Colonic mucosa (tissue), 4 donors: ENCODE results near the gene OR7A5. TPM values are rescaled to one million over a fixed set of nuclear protein-coding genes. Genes with fewer than 3 reads are reported as not detected.
A peak's percentile ranks its signal among the peaks of the same experiment; 100 is the strongest.

Experiments
- DNase-seq: peaks from one replicate; pipeline ENCODE4 v3.0.0-alpha.2; 2020
- H3K27ac ChIP-seq: fragments of 200-600 bp; one replicate; pipeline ENCODE4 v1.8.0; 2021
- H3K27me3 ChIP-seq: fragments of 200-600 bp; one replicate; pipeline ENCODE4 v1.8.0; 2021
- H3K36me3 ChIP-seq: fragments of 200-600 bp; one replicate; pipeline ENCODE4 v1.8.0; 2021
- H3K4me1 ChIP-seq: fragments of 200-600 bp; one replicate; pipeline ENCODE4 v1.8.0; 2021; ENCODE audit warnings: mild to moderate bottlenecking
- H3K4me3 ChIP-seq: fragments of 200-600 bp; one replicate; pipeline ENCODE4 v1.8.0; 2021
- H3K9ac ChIP-seq, 2 donors: one replicate each; pipeline ENCODE4 v1.7.0; 2013; ENCODE audit warnings: control low read depth in 2 of 2, low read depth in 2 of 2, low read length in 2 of 2
- H3K9me3 ChIP-seq: fragments of 200-600 bp; one replicate; pipeline ENCODE4 v1.8.0; 2021
- CTCF ChIP-seq: fragments of 200-600 bp; IDR thresholded peaks from one replicate; pipeline ENCODE4 v1.8.0; 2022; ENCODE audit warnings: antibody characterized with exemption, mild to moderate bottlenecking
- intact Hi-C: fragments of 100-400 bp; cut with DNase I; formaldehyde crosslinking; loops from one replicate; pipeline ENCODE4 v1.14.1; 2022
- total RNA-seq, 2 donors: library from RNA; stranded (reverse); fragmentation: NEBNext Ultra II Directional in 1 of 2; extraction: Animal tissue kit (Norgen Biotek cat#: 25700) in 1 of 2; gene quantifications; one replicate each; pipeline ENCODE4 v1.2.1, GENCODE V29; 2021
- donor health status: healthy.
- donor health status: DM: no; HTN: no; CAD: no.
- donor health status: DM: no; HTN: no; CAD: no.

Gene OR7A5
- total RNA-seq, 2 donors from 2014 or later: not detected

- H3K4me3 ChIP-seq: no peak overlapping the region
- no peaks in the 10 kb centered on the region for H3K27me3 ChIP-seq
- no peak overlapping the region for H3K27ac ChIP-seq
- no peaks in the 10 kb centered on the region for H3K4me1 ChIP-seq
- no peaks in the 10 kb centered on the region for H3K9me3 ChIP-seq
- intact Hi-C loops: no loop called here
- H3K9ac ChIP-seq: no peak overlapping the region
- no peak for DNase-seq
- H3K36me3 ChIP-seq: no peaks in the 10 kb centered on the region
- TF ChIP-seq CTCF: no peak
Measured at GRCh38 chr19:14843169-14843568, 8.2 kb upstream of the OR7A5 start.

GRCh38 chr19:14840206-14840605 lies 5.2 kb upstream of the OR7A5 start:
- no peak for TF ChIP-seq CTCF
- no peak for DNase-seq
- no peaks in the 10 kb centered on the region for H3K9me3 ChIP-seq
- no peak overlapping the region for H3K27ac ChIP-seq
- intact Hi-C loops: no loop called here
- no peaks in the 10 kb centered on the region for H3K36me3 ChIP-seq
- no peaks in the 10 kb centered on the region for H3K4me1 ChIP-seq
- no peaks in the 10 kb centered on the region for H3K27me3 ChIP-seq
- H3K9ac ChIP-seq: no peak overlapping the region
- no peak overlapping the region for H3K4me3 ChIP-seq

GRCh38 chr19:14837391-14837790 lies 2.4 kb upstream of the OR7A5 start:
- no peak for TF ChIP-seq CTCF
- no peaks in the 10 kb centered on the region for H3K9me3 ChIP-seq
- H3K36me3 ChIP-seq: no peaks in the 10 kb centered on the region
- no peaks in the 10 kb centered on the region for H3K4me1 ChIP-seq
- H3K27me3 ChIP-seq: no peaks in the 10 kb centered on the region
- intact Hi-C loops: no loop called here
- no peak overlapping the region for H3K4me3 ChIP-seq
- no peak overlapping the region for H3K27ac ChIP-seq
- DNase-seq: no peak
- H3K9ac ChIP-seq: no peak overlapping the region

- no peaks in the 10 kb centered on the region for H3K36me3 ChIP-seq
- intact Hi-C loops: no loop called here
- TF ChIP-seq CTCF: no peak
- H3K4me1 ChIP-seq: no peaks in the 10 kb centered on the region
- H3K27me3 ChIP-seq: no peaks in the 10 kb centered on the region
- no peak overlapping the region for H3K4me3 ChIP-seq
- no peak overlapping the region for H3K27ac ChIP-seq
- no peaks in the 10 kb centered on the region for H3K9me3 ChIP-seq
- DNase-seq: peak; percentile 17
- no peak overlapping the region for H3K9ac ChIP-seq
Measured at GRCh38 chr19:14830702-14831101, 4.3 kb downstream of the OR7A5 start.

- intact Hi-C loops: no loop called here
- Histone ChIP-seq H3K36me3 (no peaks in the 10 kb centered on the region), H3K27ac (no peak overlapping the region), H3K4me3 (no peak overlapping the region), H3K4me1 (no peaks in the 10 kb centered on the region), H3K9ac (no peak overlapping the region), H3K27me3 (no peaks in the 10 kb centered on the region), H3K9me3 (no peaks in the 10 kb centered on the region)
- no peak for TF ChIP-seq CTCF
- DNase-seq: no peak
Measured at GRCh38 chr19:14826006-14826405, 9.0 kb downstream of the OR7A5 start.

DNA sequence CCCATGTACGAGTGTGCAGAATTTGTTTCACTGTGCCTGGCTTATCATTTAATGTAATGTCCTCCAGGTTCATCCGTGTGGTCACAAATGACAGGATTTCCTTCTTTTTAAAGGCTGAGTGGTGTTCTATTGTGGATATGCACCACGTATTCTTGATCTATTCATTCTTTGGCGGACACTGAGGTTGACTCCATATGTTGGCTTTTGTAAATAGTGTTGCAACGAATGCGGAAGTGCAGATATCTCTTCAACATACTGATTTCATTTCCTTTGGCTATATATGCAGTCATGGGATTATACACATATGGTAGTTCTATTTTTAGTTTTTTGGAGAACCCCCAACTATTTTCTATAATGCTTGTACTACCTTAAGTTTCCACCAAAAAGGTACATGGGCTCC lies 13.0 kb downstream of the OR7A5 start:
- Histone ChIP-seq H3K27ac (no peak overlapping the region), H3K4me3 (no peak overlapping the region), H3K9ac (no peak overlapping the region), H3K9me3 (no peaks in the 10 kb centered on the region), H3K4me1 (no peaks in the 10 kb centered on the region), H3K36me3 (no peaks in the 10 kb centered on the region), H3K27me3 (no peaks in the 10 kb centered on the region)
- DNase-seq: no peak
- TF ChIP-seq CTCF: no peak
- intact Hi-C loops: no loop called here
